ENCODE measurements around the gene NELFCD. TPM values are rescaled to one million over a fixed set of nuclear protein-coding genes. Genes with fewer than 3 reads are reported as not detected.
A peak's percentile ranks its signal among the peaks of the same experiment; 100 is the strongest.

NELFCD gene
- total and polyA plus RNA-seq, 2 donors (not counting 1 experiment from before 2014, with no cell fraction given), result 46.9 to 78.8 TPM

GRCh38 chr20:59031564-59032022 lies 50.5 kb downstream of the NELFCD start:
- Histone ChIP-seq H3K79me2 (ENCODE audit: control insufficient read depth, insufficient read depth, low read length) (peaks cover 45% of the 10 kb centered on the region), H3K9ac (ENCODE audit: insufficient read depth, low read length) (peak overlapping the region; percentile 90), H2AFZ (ENCODE audit: low read length) (peak overlapping the region; percentile 84), H3K27me3 (ENCODE audit: control insufficient read depth, insufficient read depth, low read length) (no peaks in the 10 kb centered on the region), H3K9me3 (ENCODE audit: control insufficient read depth, insufficient read depth, low read depth, low read length) (no peaks in the 10 kb centered on the region), H3K4me3 (replicated peaks in 1 of 4; ENCODE audit: control extremely low read depth in 1 of 4, insufficient read depth in 1 of 4, low read depth in 3 of 4, low read length in 4 of 4) (peak overlapping the region; percentile 66 to 87 (median 80)), H3K36me3 (ENCODE audit: control insufficient read depth, insufficient read depth, low read length) (no peaks in the 10 kb centered on the region), H3K27ac (ENCODE audit: insufficient read depth, low read length) (peak overlapping the region; percentile 89), H3K4me1 (ENCODE audit: control insufficient read depth, extremely low read depth, insufficient read depth, low read length) (peaks cover 10% of the 10 kb centered on the region), H3K4me2 (ENCODE audit: extremely low read depth, insufficient read depth, low read length) (peak overlapping the region; percentile 81), H4K20me1 (ENCODE audit: control insufficient read depth, extremely low read depth, insufficient read depth, low read length) (peaks cover 2% of the 10 kb centered on the region)
- TF ChIP-seq CTCF (conservative IDR thresholded peaks at IDR 0.05 in 1 of 2, IDR thresholded peaks at IDR 0.05 in 1 of 2; ENCODE audit: low read depth in 1 of 2, low read length in 2 of 2), result no peak
- TF ChIP-seq EZH2 (IDR thresholded peaks at IDR 0.05; ENCODE audit: low read length, missing control alignments), result no peak
- DNase-seq (ENCODE audit: low read depth in 2 of 2), result no peak

GRCh38 chr20:59032023-59032712 lies 51.1 kb downstream of the NELFCD start, which contains the start of gene ATP5F1E:
ATP5F1E (minus strand) TSS chr20:59032335; CDS start chr20:59032251, 84 bp downstream.
- DNase-seq (ENCODE audit: low read depth in 2 of 2), result peak; percentile 90 to 94
- TF ChIP-seq EZH2 (IDR thresholded peaks at IDR 0.05; ENCODE audit: low read length, missing control alignments) (no peak), CTCF (conservative IDR thresholded peaks at IDR 0.05 in 1 of 2, IDR thresholded peaks at IDR 0.05 in 1 of 2; ENCODE audit: low read depth in 1 of 2, low read length in 2 of 2) (no peak)
- peak within 1 kb of the TSS; percentile 84 for H2AFZ ChIP-seq (ENCODE audit: low read length)
- H3K4me3 ChIP-seq (replicated peaks in 1 of 4; ENCODE audit: control extremely low read depth in 1 of 4, insufficient read depth in 1 of 4, low read depth in 3 of 4, low read length in 4 of 4), result peak within 1 kb of the TSS; percentile 66 to 87 (median 80)
- H3K4me1 ChIP-seq (ENCODE audit: control insufficient read depth, extremely low read depth, insufficient read depth, low read length), result peaks cover 10% of the 10 kb centered on the region
- H3K79me2 ChIP-seq (ENCODE audit: control insufficient read depth, insufficient read depth, low read length), result peaks cover 42% of the 10 kb centered on the region
- H3K9ac ChIP-seq (ENCODE audit: insufficient read depth, low read length), result peak within 1 kb of the TSS; percentile 90
- peak within 1 kb of the TSS; percentile 89 for H3K27ac ChIP-seq (ENCODE audit: insufficient read depth, low read length)
- no peaks in the 10 kb centered on the region for H3K36me3 ChIP-seq (ENCODE audit: control insufficient read depth, insufficient read depth, low read length)
- no peaks in the 10 kb centered on the region for H3K27me3 ChIP-seq (ENCODE audit: control insufficient read depth, insufficient read depth, low read length)
- peak within 1 kb of the TSS; percentile 94 for H3K4me2 ChIP-seq (ENCODE audit: extremely low read depth, insufficient read depth, low read length)
- H4K20me1 ChIP-seq (ENCODE audit: control insufficient read depth, extremely low read depth, insufficient read depth, low read length), result peaks cover 2% of the 10 kb centered on the region
- no peaks in the 10 kb centered on the region for H3K9me3 ChIP-seq (ENCODE audit: control insufficient read depth, insufficient read depth, low read depth, low read length)

- Histone ChIP-seq H3K9ac (ENCODE audit: insufficient read depth, low read length) (peak overlapping the region; percentile 67), H3K79me2 (ENCODE audit: control insufficient read depth, insufficient read depth, low read length) (peaks cover 40% of the 10 kb centered on the region), H4K20me1 (ENCODE audit: control insufficient read depth, extremely low read depth, insufficient read depth, low read length) (peaks cover 2% of the 10 kb centered on the region), H3K9me3 (ENCODE audit: control insufficient read depth, insufficient read depth, low read depth, low read length) (no peaks in the 10 kb centered on the region), H3K4me2 (ENCODE audit: extremely low read depth, insufficient read depth, low read length) (peak overlapping the region; percentile 94), H3K27ac (ENCODE audit: insufficient read depth, low read length) (peak overlapping the region; percentile 60), H3K27me3 (ENCODE audit: control insufficient read depth, insufficient read depth, low read length) (no peaks in the 10 kb centered on the region), H3K36me3 (ENCODE audit: control insufficient read depth, insufficient read depth, low read length) (peaks cover 2% of the 10 kb centered on the region), H3K4me3 (replicated peaks in 1 of 4; ENCODE audit: control extremely low read depth in 1 of 4, insufficient read depth in 1 of 4, low read depth in 3 of 4, low read length in 4 of 4) (peak overlapping the region; percentile 60 to 68 (median 64)), H2AFZ (ENCODE audit: low read length) (peak overlapping the region; percentile 48), H3K4me1 (ENCODE audit: control insufficient read depth, extremely low read depth, insufficient read depth, low read length) (peaks cover 8% of the 10 kb centered on the region)
- DNase-seq (ENCODE audit: low read depth in 2 of 2), result peak in 1 of 2 donors; percentile 33
- no peak for TF ChIP-seq CTCF (conservative IDR thresholded peaks at IDR 0.05 in 1 of 2, IDR thresholded peaks at IDR 0.05 in 1 of 2; ENCODE audit: low read depth in 1 of 2, low read length in 2 of 2)
- TF ChIP-seq EZH2 (IDR thresholded peaks at IDR 0.05; ENCODE audit: low read length, missing control alignments), result no peak
Measured at GRCh38 chr20:59032713-59033059, 51.6 kb downstream of the NELFCD start.

Measured in fibroblast of lung (primary cell).